ENCODE measurements around the gene M1AP.
"Not testable (repeated sequence)": the region's sequence is repeated elsewhere in the genome, so short reads cannot be mapped to it uniquely, and the experiment has no call there.

M1AP gene

DNA sequence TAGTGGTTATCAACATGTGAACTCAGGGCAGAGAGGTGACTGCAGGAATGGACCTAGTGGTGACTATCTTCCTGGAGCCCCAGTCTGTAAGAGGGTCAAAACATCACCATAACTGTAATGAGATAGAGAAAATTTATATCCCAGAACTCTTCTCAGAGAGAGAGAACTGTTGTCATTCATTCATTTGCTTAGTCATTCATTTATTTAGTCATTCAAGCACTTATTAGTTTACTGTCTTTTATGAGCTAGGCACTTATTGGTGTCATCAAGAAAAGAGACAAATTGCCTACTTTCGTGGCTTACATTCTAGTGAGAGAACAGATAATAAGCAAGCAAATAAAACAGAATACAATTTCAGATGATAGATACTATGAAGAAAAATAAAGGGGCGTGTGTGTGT, 59.5 kb downstream of the M1AP start:
- DNase-seq, result no peak

DNA sequence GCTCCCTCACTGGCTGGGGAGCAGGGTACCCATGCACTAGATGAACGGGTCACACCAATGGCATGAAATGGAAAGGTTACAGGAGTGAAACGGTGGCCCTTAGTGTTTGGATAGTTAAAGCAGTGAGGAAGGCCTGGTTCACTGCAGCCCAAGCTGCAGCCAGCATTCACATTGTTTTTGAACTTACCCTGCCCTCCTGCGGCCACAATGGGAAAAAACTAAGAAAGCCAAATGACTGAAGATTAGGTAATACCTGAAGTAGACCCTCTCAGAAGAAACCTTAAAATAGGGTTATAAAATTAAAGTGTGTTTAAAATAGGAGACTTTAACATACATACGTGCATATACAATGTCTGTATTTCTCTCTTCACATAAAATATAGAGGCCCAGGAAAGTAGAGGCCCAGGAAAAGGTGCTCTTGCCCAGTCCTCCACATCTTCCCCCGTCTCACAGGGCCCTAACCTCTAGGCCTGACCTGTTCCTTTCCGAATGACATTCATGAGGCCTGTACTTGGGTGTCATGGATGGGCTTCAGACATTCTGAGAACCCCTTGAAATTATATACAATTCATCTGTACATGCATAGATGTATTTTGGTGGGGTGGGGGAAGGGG, 60.4 kb downstream of the M1AP start:
- peak; percentile 4 to 59 for DNase-seq

DNA sequence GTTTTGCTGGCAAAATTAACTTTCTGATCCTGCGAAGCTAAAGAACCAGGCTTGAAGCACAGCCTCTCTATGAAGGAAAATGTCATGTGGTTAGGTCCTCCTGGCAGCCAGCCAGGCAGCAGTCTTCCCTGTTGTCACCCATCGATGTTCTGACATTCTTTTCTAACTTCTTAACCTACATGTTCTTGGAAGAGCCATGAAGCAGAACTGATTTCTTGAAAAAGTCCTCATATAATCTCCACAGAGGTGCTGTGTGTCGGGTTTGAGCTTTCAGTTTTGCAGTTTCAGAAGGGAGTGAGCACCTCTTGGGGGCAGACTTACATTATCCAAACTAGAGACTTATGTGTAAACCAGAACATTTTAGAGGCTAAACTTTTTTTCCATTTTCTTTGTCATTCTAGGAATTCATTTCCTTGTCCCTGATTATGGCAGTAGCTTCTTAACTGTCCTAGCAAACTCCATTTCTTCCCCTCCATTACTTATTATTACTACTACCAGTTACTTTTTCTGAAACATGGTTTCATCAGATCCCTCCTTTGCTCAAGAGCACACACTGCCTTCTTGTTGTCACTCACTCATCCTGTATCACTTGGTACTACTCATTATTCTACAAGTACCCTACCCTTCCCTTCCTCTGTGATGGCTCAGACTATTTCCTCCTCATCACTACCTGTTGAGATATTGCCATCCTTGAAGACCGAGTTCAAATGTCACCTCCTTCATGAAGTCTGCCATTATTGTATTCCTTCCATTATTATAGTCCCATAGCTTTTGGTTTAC, 62.5 kb downstream of the M1AP start:
- DNase-seq, result no peak

DNA sequence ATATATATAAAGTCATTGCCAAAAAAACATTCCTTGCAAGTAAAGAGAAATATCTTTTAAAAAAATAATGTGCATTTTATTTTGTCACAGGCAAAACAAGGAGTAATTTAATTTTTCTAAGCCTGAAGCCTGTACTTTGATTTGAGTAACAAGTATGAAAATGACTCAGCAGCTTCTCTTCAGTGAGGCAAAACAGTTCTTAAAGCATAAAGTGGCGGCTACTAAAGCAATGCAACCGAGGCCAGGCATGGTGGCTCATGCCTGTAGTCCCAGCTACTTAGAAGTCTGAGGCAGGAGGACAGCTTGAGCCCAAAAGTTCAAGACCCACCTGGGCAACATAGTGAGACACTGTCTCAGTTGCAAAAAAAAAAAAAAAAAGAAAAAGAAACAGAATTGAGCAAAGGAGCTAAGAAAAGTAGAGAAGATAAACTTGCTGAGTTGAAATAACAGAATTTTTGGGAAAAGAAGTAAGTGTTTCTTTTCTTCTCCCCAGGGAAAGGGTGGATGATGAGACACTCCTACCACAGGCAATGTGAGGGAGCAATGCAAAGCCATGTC, 64.0 kb downstream of the M1AP start:
- DNase-seq, result no peak

DNA sequence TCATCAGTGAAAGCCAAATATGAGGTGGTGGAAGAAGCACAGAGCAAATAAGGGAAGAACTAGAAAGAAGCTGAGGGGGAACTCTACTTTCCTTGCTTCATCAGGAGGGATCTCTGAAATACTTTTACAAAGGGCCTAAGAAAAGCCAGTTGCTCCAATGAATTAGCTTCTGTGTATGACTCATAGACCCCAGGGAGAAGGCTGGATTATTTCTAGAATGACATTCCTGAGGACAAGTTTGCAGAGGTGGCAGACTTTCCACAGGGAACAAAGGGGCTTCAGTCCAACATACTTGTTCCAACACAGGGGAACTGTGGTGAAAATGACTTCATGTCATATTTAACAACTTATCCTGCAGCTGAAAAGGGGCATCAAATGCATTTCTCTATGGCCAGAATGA, 64.6 kb downstream of the M1AP start:
- DNase-seq, result no peak

DNA sequence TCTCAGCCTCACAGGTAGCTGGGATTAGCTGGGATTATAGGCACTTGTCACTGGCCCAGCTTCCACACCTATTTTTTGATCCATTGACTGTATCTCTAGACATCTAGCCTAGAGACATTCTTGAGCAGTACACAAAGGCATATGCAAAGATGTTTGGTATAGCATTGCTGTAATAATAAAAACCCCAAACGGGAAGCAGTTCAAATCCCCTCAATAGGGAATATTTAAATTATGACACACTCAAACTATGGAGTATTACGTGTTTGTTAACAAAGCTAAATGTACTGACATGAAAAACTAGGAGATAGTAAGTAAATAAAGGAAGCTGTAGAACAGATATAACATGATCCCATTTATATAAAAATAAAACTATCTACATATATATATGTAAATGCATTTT, 65.9 kb downstream of the M1AP start:
- no peak for DNase-seq

DNA sequence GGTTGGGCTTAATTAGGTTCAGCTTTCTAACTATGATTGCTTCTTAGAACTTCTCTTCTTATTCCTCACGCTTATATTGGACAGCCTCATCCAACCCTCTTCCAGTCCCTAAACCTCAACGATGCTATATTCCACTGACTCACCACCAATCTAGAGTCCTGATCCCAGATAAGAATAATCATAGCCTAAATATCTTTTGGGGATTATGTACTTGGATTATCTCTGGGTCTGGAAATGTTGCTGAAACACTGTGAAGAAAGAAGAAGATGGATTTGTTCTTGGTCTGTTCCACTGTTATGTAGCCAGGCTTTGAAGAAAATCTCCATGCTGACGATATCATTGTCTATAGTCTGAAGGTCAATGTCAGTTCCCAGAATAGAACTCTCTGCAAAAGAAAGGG, 66.7 kb downstream of the M1AP start:
- DNase-seq, result no peak

DNA sequence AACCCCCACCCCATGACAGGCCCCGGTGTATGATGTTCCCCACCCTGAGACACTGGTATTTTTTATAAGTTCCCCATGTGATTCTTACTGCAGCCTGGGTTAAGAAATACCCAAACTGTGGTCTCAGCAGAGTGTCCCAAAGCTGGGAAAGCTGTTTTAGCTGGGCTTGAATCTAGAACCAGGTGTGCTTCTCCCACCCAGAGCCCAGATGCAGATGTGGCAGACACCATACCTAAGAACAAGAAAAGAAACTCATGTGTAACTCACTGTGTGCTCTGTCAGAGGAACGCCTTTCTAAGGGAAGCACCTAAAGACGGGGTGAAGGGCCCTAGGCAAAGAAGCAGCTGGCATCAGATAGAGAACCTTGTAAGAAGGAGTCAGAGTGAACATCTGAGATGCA, 69.7 kb downstream of the M1AP start:
- DNase-seq, result no peak

DNA sequence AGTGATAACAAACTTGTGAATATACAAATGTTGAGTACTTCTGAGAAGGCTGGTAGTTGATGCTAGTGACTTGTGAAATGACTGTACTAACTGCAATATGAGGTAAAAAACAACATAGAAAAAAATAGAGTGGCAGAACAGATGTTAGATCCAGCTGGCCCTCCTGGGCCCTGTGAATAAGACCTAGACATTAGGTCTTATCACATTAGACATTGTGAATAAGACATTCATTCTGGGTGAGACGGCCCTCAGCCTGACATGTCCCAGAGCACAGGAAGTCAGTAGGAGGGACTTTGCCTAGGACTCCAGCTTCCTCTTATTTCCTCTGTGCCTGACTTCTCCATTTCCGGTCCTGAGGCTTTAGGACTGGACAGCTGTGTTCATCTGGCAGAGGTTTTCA, 70.7 kb downstream of the M1AP start:
- no peak for DNase-seq

DNA sequence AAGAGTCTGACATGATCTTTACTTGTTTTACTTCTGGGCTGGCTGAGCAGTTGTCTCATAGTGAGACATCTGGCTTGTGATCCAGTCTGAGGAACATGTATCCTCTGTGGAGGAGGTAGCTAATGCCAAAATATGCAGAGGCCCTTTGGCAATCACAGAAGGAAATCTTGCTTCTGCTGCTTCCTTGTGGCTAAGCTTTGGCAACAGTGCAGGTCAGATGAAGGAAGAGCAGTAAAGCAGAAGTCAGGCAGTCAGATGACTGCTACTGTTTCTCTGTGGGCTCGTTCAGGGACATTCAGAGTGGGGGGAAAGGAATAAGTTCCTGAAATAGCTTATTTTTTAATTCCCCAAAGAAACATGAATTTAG, 71.3 kb downstream of the M1AP start:
- no peak for DNase-seq

DNA sequence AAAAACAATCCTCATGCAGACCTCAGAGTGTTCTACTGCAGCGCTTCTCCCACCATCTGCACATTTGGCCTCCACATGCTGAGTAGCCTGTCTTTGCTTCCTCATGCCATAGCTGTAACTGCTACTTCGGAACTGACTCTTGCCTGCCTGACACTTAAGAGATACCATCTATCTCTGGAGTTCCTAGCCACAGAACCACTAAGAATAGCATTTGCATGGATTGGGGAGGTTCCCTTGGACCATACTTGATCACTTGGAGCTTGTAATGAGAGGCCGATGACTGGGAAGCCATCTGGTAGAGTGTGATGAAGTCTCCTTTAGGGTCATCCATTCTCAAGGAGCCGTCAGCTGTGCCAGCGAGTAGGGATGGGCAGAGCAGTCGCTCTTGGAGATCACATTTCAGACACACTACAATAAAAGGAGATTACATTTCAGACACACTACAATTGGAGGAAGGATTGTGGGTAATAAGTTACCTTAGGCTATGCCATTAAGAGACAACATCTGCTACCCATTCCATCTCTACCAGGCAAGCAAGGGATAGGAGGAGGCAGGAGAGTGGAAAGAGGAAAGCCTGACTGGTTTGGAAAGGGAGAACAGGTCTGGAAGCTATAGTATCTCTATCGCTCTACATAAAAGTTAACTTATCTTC, 71.8 kb downstream of the M1AP start:
- no peak for DNase-seq

DNA sequence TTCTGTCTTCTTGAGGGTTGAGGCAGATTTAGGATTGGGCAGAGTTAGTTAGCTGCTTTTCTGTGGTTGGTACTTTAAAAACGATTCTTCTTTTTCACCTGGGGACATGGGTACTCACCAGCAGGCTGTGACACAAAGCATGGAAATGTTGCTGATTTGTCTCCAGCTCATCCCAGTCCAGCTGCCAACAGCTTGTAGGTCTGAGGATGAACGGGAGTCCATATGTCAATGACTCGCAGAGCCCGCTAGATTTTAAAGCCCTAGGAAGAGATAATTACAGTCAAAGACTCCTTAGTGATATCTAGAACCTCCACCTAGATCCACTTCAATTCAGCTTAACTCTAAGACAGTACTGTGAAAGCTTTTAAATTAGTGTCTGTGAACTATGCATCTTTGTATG, 72.8 kb downstream of the M1AP start:
- no peak for DNase-seq

DNA sequence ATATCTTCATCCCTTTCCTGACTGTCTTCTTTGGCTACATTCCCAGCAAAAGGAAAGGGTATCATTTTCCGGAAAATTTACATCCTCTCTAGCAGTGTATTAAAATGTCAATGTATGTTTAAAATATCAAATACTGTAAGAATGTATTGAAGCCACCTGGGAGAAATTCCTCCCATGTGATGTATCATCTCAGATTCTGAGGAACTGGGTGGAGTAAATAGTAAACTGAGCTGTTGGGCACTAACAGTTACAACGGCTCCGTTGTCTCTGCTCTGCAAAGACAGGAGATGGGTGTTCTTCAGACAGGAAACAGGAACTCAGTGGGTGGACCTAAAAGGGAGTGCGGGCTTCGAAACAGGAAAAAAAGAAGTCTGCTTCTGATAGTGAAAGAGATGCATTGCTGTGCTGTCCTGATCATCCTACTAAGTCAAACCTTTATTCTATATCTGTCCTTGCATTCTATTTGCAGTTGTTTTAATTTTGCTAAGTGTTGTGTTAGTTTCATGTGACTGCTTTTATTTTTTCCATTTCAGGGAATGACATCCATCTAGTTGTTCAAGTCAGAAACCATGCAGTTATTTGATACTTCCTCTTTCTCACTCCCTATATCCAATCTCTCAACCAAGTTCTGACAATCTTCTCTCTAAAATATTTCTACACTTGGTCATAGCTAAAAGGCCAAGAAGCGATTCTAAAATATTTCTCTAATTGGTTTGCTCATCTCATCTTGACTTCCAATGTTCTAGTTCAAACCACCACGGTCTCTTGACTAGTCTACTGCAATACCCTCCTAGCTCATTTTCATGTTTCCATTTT, 74.2 kb downstream of the M1AP start:
- peak in 1 of 2 experiments; percentile 64 for DNase-seq

DNA sequence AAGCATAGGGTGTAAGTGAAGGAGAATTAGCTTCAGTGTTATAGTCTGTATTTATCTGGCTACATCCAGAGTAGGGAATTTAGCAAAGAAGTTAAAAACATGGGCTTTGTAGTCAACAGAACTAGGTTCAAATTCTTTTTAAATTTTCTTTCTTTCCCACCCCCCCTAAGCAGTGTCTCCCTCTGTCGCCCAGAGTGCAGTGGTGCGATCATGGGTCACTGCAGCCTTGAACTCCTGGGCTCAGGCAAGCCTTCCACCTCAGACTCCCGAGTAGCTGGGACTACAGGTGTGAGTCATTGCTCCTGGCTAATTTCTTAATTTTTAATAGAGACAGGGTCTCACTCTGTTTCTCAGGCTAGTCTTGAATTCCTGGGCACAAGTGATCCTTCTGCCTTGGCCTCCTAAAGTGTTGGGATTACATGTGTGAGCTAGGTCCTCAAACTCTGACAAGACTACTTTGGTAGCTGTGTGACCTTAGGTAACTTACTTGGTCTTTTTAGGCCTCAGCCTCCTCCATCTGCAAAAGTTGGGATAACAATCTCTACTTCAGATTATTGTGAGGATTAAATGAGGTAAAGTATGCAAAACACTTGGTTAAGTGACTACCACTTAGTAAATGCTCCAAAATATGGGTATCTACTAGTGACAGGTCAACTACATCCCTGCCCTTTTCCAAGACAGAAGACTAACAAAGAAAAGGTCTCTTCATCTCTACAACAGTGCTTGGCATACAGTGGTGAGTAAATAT, 75.8 kb downstream of the M1AP start:
- no peak for DNase-seq

DNA sequence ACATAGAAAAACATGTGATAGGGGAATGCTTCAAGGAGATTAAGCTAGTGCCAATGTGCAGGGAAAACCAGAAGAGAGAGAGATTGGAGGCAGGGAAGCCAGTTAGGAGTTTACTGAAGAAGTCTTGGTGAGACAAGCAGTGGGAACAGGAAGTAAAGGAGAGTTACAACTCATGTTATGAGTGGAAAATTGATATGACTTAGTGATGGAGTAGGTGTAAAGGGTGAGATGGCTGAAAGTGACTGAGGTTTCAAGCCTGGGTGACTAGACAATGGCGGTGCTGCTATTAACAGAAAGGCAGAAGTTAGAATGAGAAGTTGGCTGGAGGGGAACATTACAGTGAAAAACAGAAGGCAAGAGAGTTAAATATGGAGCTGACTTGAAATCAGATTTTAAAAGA, 77.1 kb downstream of the M1AP start:
- no peak for DNase-seq

DNA sequence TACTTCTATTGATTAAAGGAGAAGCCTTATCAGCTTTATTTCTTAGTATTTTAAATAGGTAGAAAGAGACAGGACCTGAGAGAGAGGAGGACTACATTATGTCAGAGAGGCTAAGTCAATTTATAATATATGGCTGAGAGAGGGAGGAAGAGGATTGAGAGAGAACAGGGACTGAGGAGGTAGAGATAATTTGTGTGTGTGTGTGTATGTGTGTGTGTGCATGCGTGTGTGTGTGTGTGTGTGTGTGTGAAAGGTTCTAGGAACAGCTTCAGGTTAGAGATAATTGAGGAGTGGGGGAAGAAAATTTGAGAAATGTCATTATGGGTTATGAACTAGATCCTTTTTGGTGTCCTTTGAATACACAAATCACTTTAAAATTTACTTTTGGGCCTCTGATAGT, 78.4 kb downstream of the M1AP start:
- no peak for DNase-seq

DNA sequence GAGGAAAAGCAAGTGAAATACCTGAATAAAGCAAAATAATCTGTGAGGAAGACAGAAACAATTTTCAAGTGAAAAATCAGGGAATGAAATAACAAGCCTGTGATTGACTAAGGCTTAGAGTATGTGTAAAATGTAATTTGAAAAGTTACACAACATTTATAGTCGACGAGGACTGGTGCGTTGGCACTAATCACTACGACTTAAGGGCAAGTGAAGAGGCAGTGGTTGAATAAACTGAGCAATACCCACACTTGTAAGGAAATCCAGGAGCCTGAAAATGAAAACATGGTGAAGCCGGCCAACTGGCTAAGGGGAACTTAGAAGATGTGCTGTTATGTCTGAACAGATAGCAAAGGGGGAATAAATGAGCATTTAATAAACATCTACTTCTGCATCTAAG, 80.2 kb downstream of the M1AP start:
- DNase-seq, result no peak

DNA sequence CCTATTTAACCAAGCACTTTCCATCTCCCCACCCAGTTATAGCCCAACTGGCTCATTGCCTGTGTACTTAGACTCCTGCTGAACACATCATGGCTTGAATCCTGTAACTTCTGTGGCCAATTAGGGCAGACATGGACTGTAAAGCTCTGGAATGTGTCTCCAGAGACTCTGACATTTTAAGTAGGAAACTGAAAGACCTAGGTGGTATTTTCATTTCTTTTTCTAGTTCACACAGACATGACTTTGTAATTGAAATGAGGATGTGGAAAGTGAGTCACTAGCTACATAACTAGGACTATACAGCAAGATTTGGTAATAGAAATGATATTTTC, 81.4 kb downstream of the M1AP start:
- DNase-seq, result no peak

DNA sequence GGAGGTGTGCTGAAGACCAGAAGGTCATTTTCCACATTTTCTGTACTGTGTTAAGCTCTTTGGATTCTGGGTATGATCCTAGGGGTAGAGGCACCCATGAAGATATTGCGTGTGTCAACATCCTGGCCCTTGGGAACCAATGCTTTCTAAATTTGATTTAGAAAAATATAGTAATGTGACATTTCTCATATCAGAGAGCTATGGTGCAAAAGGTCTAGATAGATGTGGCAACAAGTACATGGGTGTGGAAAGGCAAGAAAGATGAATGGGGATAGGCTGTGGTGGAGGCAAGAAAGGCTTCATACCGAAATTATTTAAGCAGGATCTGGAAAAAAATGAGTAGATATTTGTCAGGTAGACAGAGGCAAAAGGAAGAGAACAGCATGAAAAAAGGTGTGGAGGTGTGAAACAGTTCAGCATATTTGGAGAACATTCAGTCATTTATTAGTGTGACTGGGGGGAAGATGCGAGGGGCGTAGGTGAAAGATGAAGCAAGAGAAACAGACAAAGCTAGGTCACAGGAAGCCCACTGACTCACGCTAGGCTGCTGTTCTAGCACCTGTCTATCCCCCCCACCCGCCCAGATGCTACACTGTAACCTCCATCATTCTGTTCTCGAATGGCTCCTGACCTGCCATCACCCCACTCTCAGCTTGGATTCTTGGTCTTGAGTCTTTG, 81.9 kb downstream of the M1AP start:
- DNase-seq, result no peak

DNA sequence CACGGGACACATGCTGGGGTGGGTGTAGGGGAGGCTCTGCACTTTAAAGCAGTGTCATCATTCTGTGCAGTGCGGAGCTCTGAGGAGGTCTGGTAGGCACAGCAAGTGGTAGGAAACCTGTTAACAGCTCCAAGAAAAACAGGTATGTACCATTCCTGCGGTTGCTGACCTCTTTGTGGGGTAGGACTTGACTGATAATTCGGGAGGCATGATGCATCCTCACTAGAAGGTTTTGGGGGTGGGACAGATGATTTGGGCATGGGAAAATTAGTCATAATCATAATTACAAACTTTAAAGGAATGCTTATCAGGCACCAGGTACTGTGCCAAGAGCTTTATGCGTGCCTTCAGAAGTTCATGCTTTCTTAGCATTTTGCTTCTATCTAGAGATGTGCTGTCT, 83.9 kb downstream of the M1AP start:
- DNase-seq, result no peak

DNA sequence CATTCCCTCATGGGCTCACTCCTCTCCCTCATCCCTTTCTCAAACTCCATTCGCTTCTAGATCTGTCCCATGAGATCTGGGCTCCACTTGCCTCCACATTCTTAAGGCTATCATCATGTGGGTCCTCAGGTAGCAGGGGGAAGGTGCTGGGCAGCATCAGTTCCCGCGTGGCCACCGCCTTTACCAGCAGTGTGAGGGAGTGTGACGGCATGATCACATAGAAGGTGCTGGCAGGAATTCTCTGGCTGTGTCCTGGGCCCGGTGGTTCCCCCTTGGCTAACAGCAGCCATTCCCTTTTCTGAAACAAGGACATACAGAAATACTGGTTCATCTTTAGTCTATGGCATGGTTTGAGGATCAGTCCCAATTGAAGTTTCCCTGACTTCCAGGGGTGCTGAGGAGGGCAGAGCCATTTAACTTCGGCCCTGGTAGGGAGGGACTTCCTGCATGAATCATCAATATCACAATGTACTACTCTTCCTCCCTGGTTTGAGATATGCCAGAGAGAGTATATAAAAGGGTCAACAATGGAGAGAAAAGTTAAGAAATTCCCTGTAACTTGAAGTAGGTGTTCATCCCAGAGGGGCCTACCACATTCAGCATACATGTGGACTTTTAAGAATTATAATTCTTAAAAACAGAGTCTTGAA, 85.9 kb downstream of the M1AP start:
- DNase-seq, result no peak

DNA sequence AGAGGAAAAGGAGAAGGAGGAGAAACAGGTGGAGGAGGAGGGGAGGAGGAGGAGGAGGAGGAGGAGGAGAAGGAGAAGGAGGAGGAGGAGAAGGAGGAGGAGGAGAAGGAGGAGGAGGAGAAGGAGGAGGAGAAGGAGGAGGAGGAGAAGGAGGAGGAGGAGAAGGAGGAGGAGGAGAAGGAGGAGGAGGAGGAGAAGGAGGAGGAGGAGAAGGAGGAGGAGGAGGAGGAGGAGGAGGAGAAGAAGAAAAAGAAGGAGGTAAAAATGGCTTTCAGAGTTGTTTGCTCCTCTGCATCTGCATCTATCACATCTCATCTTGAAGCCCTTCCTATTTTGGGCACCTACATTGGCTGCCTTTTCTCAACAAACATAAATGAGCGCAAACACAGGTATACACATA, 87.1 kb downstream of the M1AP start:
- not testable (repeated sequence) for DNase-seq

Measured in SW 1271 (cell line).